ENCODE measurements around the gene NFKB1. TPM values are rescaled to one million over a fixed set of nuclear protein-coding genes. Genes with fewer than 3 reads are reported as not detected.

The NFKB1 gene
- total RNA-seq, 1 donor from 2014 or later = 19.0 TPM

DNA sequence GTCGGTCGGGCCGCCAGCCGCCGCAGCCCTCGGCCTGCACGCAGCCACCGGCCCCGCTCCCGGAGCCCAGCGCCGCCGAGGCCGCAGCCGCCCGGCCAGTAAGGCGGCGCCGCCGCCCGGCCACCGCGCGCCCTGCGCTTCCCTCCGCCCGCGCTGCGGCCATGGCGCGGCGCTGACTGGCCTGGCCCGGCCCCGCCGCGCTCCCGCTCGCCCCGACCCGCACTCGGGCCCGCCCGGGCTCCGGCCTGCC is 213 bp downstream of the NFKB1 start:
- Histone ChIP-seq H3K27me3 (ENCODE audit: control insufficient read depth, insufficient read depth, low read length) (no peaks in the 10 kb centered on the region), H3K4me3 (ENCODE audit: low read depth, low read length) (peak overlapping the region; percentile 63), H3K36me3 (ENCODE audit: control insufficient read depth, insufficient read depth, low read length) (no peaks in the 10 kb centered on the region)
- FAIRE-seq = no peak
- TF ChIP-seq, protein P1, sequence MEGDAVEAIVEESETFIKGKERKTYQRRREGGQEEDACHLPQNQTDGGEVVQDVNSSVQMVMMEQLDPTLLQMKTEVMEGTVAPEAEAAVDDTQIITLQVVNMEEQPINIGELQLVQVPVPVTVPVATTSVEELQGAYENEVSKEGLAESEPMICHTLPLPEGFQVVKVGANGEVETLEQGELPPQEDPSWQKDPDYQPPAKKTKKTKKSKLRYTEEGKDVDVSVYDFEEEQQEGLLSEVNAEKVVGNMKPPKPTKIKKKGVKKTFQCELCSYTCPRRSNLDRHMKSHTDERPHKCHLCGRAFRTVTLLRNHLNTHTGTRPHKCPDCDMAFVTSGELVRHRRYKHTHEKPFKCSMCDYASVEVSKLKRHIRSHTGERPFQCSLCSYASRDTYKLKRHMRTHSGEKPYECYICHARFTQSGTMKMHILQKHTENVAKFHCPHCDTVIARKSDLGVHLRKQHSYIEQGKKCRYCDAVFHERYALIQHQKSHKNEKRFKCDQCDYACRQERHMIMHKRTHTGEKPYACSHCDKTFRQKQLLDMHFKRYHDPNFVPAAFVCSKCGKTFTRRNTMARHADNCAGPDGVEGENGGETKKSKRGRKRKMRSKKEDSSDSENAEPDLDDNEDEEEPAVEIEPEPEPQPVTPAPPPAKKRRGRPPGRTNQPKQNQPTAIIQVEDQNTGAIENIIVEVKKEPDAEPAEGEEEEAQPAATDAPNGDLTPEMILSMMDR (IDR thresholded peaks at IDR 0.05; ENCODE audit: insufficient read depth, low read length, severe bottlenecking) = no peak
- no peak for DNase-seq (ENCODE audit: low read depth)

DNA sequence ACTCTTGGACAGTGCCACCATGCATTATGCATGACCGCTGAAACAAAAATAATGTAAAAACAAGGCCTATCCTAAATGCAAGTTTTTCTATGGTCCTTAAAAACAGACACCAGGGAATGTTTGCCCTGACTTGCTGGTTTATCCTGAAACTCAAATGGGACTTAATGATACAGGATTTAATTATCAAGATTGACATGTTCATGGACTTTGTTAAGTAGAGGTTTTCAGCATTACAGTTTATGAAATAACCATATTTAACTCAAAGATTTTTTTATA is 1.3 kb downstream of the NFKB1 start:
- H3K36me3 ChIP-seq (ENCODE audit: control insufficient read depth, insufficient read depth, low read length) = no peaks in the 10 kb centered on the region
- TF ChIP-seq, protein P1 (IDR thresholded peaks at IDR 0.05; ENCODE audit: insufficient read depth, low read length, severe bottlenecking) = no peak
- DNase-seq (ENCODE audit: low read depth) = no peak
- no peaks in the 10 kb centered on the region for H3K27me3 ChIP-seq (ENCODE audit: control insufficient read depth, insufficient read depth, low read length)
- peak overlapping the region; percentile 63 for H3K4me3 ChIP-seq (ENCODE audit: low read depth, low read length)
- FAIRE-seq = no peak

DNA sequence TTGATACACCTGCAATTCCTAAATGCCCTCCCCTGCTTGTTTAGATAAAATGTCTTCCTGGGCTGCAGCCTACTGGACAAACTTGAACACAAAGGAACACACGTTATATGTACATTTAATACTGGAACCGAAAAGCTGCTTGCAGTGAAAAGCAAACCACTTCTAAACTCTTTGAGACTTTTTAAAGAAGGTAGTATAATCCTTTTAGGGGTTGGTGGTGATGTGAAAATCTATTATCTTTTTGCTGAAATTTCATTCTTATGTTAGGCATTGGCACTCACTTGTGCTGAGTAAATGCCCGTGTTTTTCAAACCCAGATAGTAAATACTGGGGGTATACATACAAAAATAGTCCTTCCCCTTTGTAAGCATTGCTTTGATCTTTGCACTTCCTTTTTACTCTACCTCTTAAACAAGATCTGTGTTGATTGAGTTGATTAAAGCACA is 2.2 kb downstream of the NFKB1 start:
- no peak for FAIRE-seq
- peak overlapping the region; percentile 63 for H3K4me3 ChIP-seq (ENCODE audit: low read depth, low read length)
- no peaks in the 10 kb centered on the region for H3K36me3 ChIP-seq (ENCODE audit: control insufficient read depth, insufficient read depth, low read length)
- DNase-seq (ENCODE audit: low read depth) = no peak
- TF ChIP-seq, protein P1 (IDR thresholded peaks at IDR 0.05; ENCODE audit: insufficient read depth, low read length, severe bottlenecking) = no peak
- H3K27me3 ChIP-seq (ENCODE audit: control insufficient read depth, insufficient read depth, low read length) = no peaks in the 10 kb centered on the region

DNA sequence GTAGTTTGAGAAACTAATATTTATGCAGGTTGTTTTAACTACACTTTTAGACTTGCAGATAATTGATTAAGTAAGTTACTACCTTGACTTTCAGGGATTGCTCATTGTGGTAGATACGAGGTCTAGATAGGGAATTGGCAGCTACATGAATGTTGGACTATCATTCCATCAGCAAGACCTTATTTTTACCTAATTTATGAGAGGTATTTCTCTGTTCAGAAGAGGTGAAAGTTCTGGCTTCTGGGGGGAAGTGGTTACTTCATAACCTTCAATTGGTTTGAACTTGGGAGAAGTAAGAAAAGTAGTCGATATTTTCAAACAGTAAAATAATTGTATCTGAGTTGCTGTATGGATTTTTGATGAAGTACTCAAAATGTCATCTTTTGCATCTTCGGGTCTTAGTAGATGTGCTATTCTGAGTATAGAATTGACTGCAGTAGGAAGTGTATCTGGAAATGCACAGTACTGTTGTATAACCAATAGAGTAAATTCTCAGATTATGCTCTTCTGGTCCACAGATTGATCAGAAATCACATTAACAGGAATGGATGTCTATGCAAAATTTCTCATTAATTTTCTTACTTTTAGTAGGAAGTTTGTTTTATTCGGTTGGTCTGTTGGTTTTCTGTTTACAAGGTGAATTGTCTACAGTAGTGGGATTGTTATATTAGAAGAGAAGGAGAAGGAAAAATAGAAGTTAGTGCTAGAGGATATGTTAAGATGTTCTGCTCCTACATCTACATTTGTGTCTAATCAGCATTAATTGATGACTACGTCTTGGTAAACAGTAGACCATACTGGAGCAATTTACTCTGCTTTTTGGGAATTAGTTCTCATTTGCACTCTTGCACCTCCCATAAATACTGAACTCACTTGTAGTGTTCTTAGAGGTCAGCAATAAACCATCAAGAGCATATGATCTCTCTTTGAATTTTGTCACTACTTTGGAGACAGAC is 3.0 kb downstream of the NFKB1 start:
- FAIRE-seq = no peak
- H3K27me3 ChIP-seq (ENCODE audit: control insufficient read depth, insufficient read depth, low read length) = no peaks in the 10 kb centered on the region
- TF ChIP-seq, protein P1 (IDR thresholded peaks at IDR 0.05; ENCODE audit: insufficient read depth, low read length, severe bottlenecking) = no peak
- peak; percentile 23 for DNase-seq (ENCODE audit: low read depth)
- H3K36me3 ChIP-seq (ENCODE audit: control insufficient read depth, insufficient read depth, low read length) = no peaks in the 10 kb centered on the region
- peak overlapping the region; percentile 63 for H3K4me3 ChIP-seq (ENCODE audit: low read depth, low read length)

DNA sequence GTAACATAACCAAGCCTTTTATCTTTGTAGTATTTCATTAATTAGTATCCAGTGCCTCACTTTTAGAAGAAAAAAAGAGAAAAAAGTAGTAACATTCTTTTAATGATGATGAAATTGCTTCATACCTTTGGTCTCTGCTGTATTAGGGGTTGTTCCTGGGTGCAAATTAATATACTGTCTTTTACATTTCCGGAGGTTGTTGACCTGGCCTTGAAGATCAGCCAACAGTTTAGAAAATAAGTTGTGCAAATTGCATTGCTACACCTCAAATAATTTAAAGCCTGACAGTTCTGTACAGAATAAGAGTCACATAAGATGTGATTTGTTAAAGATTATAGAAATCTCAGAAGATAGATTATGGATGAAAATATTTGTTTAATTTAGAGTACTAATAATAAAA is 3.8 kb downstream of the NFKB1 start:
- no peaks in the 10 kb centered on the region for H3K27me3 ChIP-seq (ENCODE audit: control insufficient read depth, insufficient read depth, low read length)
- FAIRE-seq (no peak), DNase-seq (ENCODE audit: low read depth) (no peak)
- H3K4me3 ChIP-seq (ENCODE audit: low read depth, low read length) = no peak overlapping the region
- TF ChIP-seq, protein P1 (IDR thresholded peaks at IDR 0.05; ENCODE audit: insufficient read depth, low read length, severe bottlenecking) = no peak
- no peaks in the 10 kb centered on the region for H3K36me3 ChIP-seq (ENCODE audit: control insufficient read depth, insufficient read depth, low read length)

DNA sequence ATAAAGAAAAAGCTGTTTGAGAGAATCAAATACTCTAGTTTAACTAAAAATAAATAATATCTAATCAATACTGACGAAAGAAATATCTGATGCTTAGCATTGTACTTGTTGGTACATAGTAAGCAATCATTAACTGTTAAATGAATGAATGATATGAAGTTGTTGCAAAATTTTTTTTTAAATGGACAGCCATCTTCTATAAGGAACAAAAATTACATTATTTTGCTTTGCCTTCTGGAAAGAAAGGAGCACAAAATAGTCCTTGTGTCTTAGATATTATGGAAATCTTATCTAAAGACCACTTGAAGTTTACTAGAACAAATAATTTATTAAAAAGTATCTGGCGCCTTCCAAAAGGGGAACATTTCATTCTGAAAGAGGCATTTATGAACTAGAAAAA is 4.5 kb downstream of the NFKB1 start:
- Histone ChIP-seq H3K27me3 (ENCODE audit: control insufficient read depth, insufficient read depth, low read length) (no peaks in the 10 kb centered on the region), H3K4me3 (ENCODE audit: low read depth, low read length) (no peak overlapping the region), H3K36me3 (ENCODE audit: control insufficient read depth, insufficient read depth, low read length) (no peaks in the 10 kb centered on the region)
- FAIRE-seq (no peak), DNase-seq (ENCODE audit: low read depth) (no peak)
- TF ChIP-seq, protein P1 (IDR thresholded peaks at IDR 0.05; ENCODE audit: insufficient read depth, low read length, severe bottlenecking) = no peak

Measured in bronchial epithelial cell (primary cell).